ENCODE measurements around the gene PPFIA2. TPM values are rescaled to one million over a fixed set of nuclear protein-coding genes. Genes with fewer than 3 reads are reported as not detected.

Gene PPFIA2
- total RNA-seq, 2 experiments from 2014 or later: not detected

DNA sequence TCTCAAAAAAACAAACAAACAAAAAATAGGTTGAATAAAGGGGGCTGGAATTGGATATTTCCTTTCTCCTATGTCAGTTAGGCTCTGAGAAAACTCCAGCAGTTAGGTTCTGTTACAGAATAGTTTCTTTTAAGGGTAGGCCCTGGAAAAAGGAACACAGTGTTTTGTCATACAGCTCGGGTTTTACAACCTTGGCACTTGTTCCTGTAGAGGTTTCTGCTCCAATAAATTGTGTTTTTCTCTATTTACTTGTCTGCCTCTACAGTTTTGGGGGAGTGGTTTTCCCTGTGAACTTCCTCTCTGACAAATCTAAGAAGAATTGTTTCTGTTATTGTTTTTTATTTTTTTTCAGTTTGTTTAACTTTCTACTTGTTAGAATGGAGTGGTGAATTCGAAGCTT, 513.7 kb downstream of the PPFIA2 start:
- Mint-ChIP-seq H3K9me3 (peaks cover 6% of the 10 kb centered on the region), H3K27ac (no peak overlapping the region), H3K4me1 (ENCODE audit: low read depth) (no peaks in the 10 kb centered on the region), H3K27me3 (no peaks in the 10 kb centered on the region), H3K4me3 (no peak overlapping the region), H3K36me3 (ENCODE audit: low read depth) (no peaks in the 10 kb centered on the region)
- Histone ChIP-seq H3K4me3 (ENCODE audit: low read length) (no peak overlapping the region), H3K27ac (ENCODE audit: low read depth in 1 of 2, low read length in 2 of 2) (no peak overlapping the region), H3K4me1 (ENCODE audit: insufficient read depth, low read length) (no peaks in the 10 kb centered on the region), H3K27me3 (ENCODE audit: control insufficient read depth in 1 of 2, insufficient read depth in 2 of 2, low read length in 2 of 2) (no peaks in the 10 kb centered on the region), H3K36me3 (ENCODE audit: insufficient read depth, low read length) (no peaks in the 10 kb centered on the region), H3K9me3 (ENCODE audit: control insufficient read depth in 1 of 2, insufficient read depth in 1 of 2, low read length in 2 of 2) (peaks cover 0 to 7% of the 10 kb centered on the region in 2 experiments)
- intact Hi-C loops (cut with DNase I, micrococcal nuclease): no loop called here
- ATAC-seq (ENCODE audit: poor library complexity): no peak
- ChIA-PET POLR2A (no interaction called here), CTCF (no interaction called here)
- TF ChIP-seq, protein P1, sequence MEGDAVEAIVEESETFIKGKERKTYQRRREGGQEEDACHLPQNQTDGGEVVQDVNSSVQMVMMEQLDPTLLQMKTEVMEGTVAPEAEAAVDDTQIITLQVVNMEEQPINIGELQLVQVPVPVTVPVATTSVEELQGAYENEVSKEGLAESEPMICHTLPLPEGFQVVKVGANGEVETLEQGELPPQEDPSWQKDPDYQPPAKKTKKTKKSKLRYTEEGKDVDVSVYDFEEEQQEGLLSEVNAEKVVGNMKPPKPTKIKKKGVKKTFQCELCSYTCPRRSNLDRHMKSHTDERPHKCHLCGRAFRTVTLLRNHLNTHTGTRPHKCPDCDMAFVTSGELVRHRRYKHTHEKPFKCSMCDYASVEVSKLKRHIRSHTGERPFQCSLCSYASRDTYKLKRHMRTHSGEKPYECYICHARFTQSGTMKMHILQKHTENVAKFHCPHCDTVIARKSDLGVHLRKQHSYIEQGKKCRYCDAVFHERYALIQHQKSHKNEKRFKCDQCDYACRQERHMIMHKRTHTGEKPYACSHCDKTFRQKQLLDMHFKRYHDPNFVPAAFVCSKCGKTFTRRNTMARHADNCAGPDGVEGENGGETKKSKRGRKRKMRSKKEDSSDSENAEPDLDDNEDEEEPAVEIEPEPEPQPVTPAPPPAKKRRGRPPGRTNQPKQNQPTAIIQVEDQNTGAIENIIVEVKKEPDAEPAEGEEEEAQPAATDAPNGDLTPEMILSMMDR (IDR thresholded peaks at IDR 0.05): no peak
- DNase-seq: no peak

DNA sequence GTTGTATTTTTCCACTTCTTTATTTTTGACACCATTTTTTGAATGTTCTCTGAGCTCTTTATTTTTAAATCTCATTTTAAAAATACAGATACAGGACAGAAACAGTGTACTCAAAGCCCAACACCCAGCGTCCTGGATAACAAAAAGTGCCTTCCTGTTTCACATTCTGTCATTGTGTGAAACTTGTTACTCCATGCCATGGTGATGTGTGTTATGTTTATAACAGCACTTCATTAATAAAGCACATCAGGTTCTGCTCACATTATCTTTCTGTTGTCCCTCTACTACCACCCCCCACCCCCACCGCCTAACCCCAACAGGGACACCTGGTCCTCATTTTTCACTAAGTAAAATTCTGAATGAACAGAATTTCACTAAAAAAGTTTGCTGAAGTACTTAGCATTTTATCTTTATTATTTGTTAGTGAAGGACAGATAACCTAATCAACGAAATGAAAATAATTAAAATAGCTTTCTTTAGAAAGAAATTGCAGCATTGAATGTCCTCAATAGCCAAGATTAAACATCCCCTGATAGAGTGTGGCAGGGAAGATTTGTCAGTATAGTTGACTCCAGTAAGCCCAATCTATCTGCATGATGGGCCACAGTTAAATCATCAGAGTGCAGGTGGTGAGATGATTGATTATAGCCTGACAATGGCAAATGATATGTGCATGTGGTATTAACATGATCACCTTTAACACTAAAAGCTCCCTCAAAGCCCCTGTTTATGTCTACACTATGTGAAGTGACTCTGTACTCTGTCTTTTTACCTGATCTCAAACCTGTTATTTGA, 527.4 kb downstream of the PPFIA2 start:
- H3K27ac ChIP-seq (ENCODE audit: low read depth in 1 of 2, low read length in 2 of 2): no peak overlapping the region
- ATAC-seq (ENCODE audit: poor library complexity) (no peak), DNase-seq (no peak)
- CTCF ChIA-PET: no interaction called here
- intact Hi-C loops (cut with DNase I, micrococcal nuclease): no loop called here
- Mint-ChIP-seq H3K27me3 (no peaks in the 10 kb centered on the region), H3K4me3 (no peak overlapping the region), H3K27ac (no peak overlapping the region), H3K9me3 (peaks cover 3% of the 10 kb centered on the region), H3K4me1 (ENCODE audit: low read depth) (no peaks in the 10 kb centered on the region), H3K36me3 (ENCODE audit: low read depth) (no peaks in the 10 kb centered on the region)
- TF ChIP-seq, protein P1 (IDR thresholded peaks at IDR 0.05): no peak
- H3K4me1 ChIP-seq (ENCODE audit: insufficient read depth, low read length): no peaks in the 10 kb centered on the region
- POLR2A ChIA-PET: no interaction called here
- no peaks in the 10 kb centered on the region for H3K27me3 ChIP-seq (ENCODE audit: control insufficient read depth in 1 of 2, insufficient read depth in 2 of 2, low read length in 2 of 2)
- no peaks in the 10 kb centered on the region for H3K9me3 ChIP-seq (ENCODE audit: control insufficient read depth in 1 of 2, insufficient read depth in 1 of 2, low read length in 2 of 2)
- no peak overlapping the region for H3K4me3 ChIP-seq (ENCODE audit: low read length)
- no peaks in the 10 kb centered on the region for H3K36me3 ChIP-seq (ENCODE audit: insufficient read depth, low read length)

DNA sequence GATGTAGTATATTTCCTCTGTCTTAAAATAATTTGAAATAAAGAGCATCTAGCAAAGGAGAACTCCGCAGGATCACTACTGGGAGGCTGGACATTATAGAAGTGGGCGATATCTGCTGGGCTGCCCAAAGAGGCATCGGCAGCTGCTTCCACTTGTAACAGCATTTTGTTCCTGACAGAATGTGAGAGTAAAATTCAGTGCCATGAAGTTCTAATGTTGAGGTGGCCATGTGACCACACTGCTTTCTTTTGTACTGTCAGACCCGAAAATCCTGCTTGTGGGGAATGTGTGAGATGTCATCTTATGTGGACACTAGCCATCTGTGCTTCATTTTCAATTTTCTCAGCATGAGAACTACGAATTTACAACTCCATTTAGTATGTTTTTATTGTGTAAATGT, 529.4 kb downstream of the PPFIA2 start:
- Mint-ChIP-seq H3K9me3 (peaks cover 3% of the 10 kb centered on the region), H3K4me1 (ENCODE audit: low read depth) (no peaks in the 10 kb centered on the region), H3K27ac (no peak overlapping the region), H3K36me3 (ENCODE audit: low read depth) (no peaks in the 10 kb centered on the region), H3K27me3 (no peaks in the 10 kb centered on the region), H3K4me3 (no peak overlapping the region)
- intact Hi-C loops (cut with DNase I, micrococcal nuclease): no loop called here
- ChIA-PET POLR2A (no interaction called here), CTCF (no interaction called here)
- Histone ChIP-seq H3K9me3 (ENCODE audit: control insufficient read depth in 1 of 2, insufficient read depth in 1 of 2, low read length in 2 of 2) (no peaks in the 10 kb centered on the region), H3K4me3 (ENCODE audit: low read length) (no peak overlapping the region), H3K27me3 (ENCODE audit: control insufficient read depth in 1 of 2, insufficient read depth in 2 of 2, low read length in 2 of 2) (no peaks in the 10 kb centered on the region), H3K27ac (ENCODE audit: low read depth in 1 of 2, low read length in 2 of 2) (no peak overlapping the region), H3K36me3 (ENCODE audit: insufficient read depth, low read length) (no peaks in the 10 kb centered on the region), H3K4me1 (ENCODE audit: insufficient read depth, low read length) (no peaks in the 10 kb centered on the region)
- DNase-seq (no peak), ATAC-seq (ENCODE audit: poor library complexity) (no peak)
- TF ChIP-seq, protein P1 (IDR thresholded peaks at IDR 0.05): no peak
